ENCODE measurements around the gene SPATA3. TPM values are rescaled to one million over a fixed set of nuclear protein-coding genes. Genes with fewer than 3 reads are reported as not detected.
"Not testable (repeated sequence)": the region's sequence is repeated elsewhere in the genome, so short reads cannot be mapped to it uniquely, and the experiment has no call there.

Gene SPATA3
- polyA plus RNA-seq, 3 donors from 2014 or later: not detected

DNA sequence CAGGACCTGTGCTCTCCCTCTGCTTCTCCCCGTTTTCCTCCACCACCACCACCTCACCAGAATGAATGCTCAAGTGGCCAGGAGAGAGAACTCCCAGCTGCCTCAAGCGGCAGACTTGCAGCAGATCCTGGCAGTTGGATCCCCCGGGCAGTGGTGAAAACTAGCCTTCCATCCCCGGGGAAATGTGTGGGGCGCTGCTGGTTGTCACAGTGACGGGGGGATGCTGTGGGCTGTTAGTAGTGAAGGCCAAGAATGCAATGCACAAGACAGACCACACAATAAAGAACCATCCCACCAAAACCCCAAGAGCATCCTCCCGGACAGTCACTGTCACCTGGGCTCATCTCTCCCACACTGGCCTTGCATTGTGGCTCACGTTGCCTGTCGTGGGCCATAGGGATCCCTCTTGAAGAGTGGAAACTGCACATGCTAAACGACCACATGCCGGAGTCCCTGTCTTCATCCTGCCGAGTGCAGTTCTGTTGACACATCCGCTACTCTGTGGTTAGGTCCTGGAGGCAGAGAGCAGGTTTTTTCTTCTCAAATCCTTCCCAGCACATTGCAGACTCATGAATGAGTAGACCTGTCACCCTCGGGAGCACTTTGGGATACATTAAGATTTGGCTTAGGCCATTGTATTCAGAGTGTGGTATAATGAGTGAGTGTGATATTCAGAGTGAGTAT lies 13.5 kb downstream of the SPATA3 start:
- H3K4me3 Mint-ChIP-seq: no peak overlapping the region
- DNase-seq: no peak
- peaks cover 8 to 12% (median 11%) of the 10 kb centered on the region in 3 donors for H3K27me3 Mint-ChIP-seq (ENCODE audit: low read depth in 3 of 3)
- H3K27ac Mint-ChIP-seq: peak overlapping the region in 1 of 6 donors; percentile 26
- no peaks in the 10 kb centered on the region for H3K4me1 Mint-ChIP-seq
- peaks cover 0 to 8% (median 2%) of the 10 kb centered on the region in 6 donors for H3K9me3 Mint-ChIP-seq
- peaks cover 4 to 6% (median 6%) of the 10 kb centered on the region in 3 donors for H3K36me3 Mint-ChIP-seq

DNA sequence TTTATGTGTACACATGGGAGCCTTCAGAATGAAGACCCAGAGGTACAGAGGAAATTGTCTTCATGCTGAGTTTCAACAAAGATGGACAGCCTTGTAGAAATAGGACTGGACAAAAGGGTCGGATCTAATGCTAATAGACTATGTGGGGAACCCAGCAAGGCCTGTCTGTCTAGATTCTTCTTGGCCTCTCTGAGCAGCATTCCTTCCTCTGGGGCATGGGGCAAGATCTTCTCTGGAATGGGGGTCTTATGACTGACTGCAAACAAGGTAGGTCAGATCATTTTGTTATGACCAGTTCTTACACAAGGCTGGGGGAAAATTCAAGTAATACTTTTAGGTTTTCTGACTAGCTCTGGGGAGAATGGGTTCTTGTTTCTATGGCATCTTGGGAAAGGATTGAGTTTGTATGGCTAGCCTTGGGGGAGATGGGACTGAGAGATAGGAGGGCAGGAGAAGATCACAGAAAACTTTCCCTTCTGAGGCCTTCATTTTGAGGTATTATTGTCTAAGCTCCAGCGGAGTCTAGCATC lies 14.3 kb downstream of the SPATA3 start:
- H3K4me3 Mint-ChIP-seq: no peak overlapping the region
- peaks cover 3 to 5% (median 4%) of the 10 kb centered on the region in 3 donors for H3K36me3 Mint-ChIP-seq
- no peaks in the 10 kb centered on the region for H3K4me1 Mint-ChIP-seq
- H3K27ac Mint-ChIP-seq: no peak overlapping the region
- H3K9me3 Mint-ChIP-seq: peaks cover 0 to 5% (median 2%) of the 10 kb centered on the region in 6 donors
- H3K27me3 Mint-ChIP-seq (ENCODE audit: low read depth in 3 of 3): peaks cover 10 to 12% (median 11%) of the 10 kb centered on the region in 3 donors
- no peak for DNase-seq

DNA sequence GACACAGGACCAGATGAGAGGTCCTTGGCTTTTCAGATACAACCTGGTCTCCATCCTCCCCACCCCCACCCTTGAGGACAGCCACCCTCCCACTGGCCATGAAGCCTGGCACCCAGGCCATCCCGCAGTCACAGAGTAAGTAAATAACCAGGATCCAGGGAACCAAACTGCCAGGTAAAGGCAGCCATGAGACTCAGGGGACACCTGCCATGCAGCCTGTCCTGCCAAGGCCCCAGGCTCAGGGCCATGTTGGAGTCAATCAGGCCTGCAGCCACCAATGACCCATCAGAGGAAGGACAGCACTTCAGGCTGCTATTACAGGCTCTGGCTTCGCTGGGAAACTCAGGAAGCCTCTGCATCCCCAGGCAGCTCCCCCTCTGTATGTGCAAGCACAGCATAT lies 15.6 kb downstream of the SPATA3 start:
- Mint-ChIP-seq H3K36me3 (no peaks in the 10 kb centered on the region), H3K4me1 (no peaks in the 10 kb centered on the region), H3K9me3 (peaks cover 0 to 2% (median 0%) of the 10 kb centered on the region in 6 donors), H3K27ac (peak overlapping the region in 1 of 6 donors; percentile 19), H3K4me3 (no peak overlapping the region), H3K27me3 (ENCODE audit: low read depth in 3 of 3) (peaks cover 6 to 13% (median 12%) of the 10 kb centered on the region in 3 donors)
- no peak for DNase-seq

DNA sequence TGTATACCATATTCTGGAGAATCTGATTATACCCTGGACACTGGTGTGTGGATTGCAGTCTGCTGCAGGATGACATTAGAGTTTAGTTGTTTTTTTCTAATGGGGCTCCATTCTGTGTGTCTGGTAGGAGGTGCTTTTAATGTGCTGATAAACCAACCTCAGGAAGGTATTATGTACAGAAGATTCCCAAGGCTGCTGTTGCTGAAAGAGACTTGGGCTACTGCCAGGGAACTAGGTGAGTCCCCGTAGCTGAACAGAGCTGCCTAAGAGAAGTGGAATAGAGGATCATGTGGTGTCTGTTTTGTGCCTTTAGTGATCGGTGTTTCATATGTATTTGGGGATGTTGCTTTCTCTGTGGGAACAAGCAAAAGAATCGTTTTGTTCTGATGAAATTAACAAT lies 16.5 kb downstream of the SPATA3 start:
- Mint-ChIP-seq H3K9me3 (no peaks in the 10 kb centered on the region), H3K27ac (no peak overlapping the region), H3K36me3 (no peaks in the 10 kb centered on the region), H3K27me3 (ENCODE audit: low read depth in 3 of 3) (peaks cover 6 to 12% (median 8%) of the 10 kb centered on the region in 3 donors), H3K4me3 (no peak overlapping the region), H3K4me1 (no peaks in the 10 kb centered on the region)
- no peak for DNase-seq

DNA sequence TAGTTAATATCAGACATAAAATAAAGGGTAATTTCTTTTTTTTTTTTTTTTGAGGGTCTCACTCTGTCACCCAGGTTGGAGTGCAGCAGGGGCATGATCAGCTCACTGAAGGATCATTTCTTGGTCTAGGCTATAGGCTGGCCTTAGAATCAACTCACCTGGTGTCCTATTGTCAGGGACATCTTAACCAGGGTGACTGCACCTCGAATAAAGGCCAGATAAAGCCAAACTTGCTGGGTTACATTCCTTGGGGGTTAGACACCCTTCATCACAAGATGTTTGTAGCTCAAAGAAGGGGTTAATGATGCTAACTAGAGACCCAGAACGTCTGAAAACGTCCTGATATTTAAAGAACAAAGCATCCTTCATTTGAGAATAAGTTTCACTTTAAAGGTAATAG lies 17.9 kb downstream of the SPATA3 start:
- no peak overlapping the region for H3K27ac Mint-ChIP-seq
- H3K36me3 Mint-ChIP-seq: no peaks in the 10 kb centered on the region
- no peaks in the 10 kb centered on the region for H3K4me1 Mint-ChIP-seq
- H3K4me3 Mint-ChIP-seq: no peak overlapping the region
- peaks cover 3 to 12% (median 9%) of the 10 kb centered on the region in 3 donors for H3K27me3 Mint-ChIP-seq (ENCODE audit: low read depth in 3 of 3)
- no peak for DNase-seq
- H3K9me3 Mint-ChIP-seq: no peaks in the 10 kb centered on the region

DNA sequence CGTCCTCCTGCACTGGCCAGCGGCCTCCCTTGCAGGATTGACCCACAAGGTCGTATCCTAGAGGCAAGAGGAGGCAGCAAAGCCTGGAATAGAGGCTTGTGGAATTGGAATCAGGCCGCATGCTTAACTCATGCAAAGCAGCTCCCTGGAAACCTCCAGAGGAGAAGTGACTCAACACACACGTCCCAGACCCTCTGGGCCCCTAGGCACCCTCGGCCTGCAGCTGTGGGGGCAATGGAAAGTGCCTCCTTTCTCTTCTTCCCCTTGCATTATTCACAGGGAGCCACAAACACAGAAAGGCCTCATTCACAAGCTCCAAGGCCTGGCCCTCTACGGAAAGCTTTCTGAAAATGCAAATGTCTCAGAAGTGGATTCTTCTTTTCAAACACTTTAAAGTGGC lies 19.6 kb downstream of the SPATA3 start:
- DNase-seq: no peak
- Mint-ChIP-seq H3K36me3 (peaks cover 0 to 5% (median 0%) of the 10 kb centered on the region in 3 donors), H3K9me3 (no peaks in the 10 kb centered on the region), H3K27ac (no peak overlapping the region), H3K4me3 (no peak overlapping the region), H3K4me1 (no peaks in the 10 kb centered on the region), H3K27me3 (ENCODE audit: low read depth in 3 of 3) (peaks cover 3 to 14% (median 10%) of the 10 kb centered on the region in 3 donors)

DNA sequence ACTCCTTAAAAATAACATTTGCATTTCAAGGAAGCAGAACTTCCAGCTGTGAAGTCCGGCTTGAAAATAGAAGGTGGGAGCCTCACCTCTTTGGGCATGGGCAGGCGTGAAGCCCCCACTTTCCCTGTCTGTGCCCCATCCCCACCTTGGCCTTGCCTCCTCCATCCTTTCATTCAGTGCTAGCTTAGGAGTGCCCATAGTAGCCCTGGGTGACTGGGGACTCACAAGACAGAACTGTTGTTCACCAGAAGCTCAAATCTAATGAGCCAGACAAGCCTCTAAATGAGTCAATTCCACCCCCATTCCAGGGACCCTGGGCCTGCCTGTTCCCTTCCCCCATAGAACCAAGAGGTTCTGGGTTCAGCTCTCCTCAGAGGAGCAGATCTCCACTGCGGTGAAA lies 20.0 kb downstream of the SPATA3 start:
- H3K27me3 Mint-ChIP-seq (ENCODE audit: low read depth in 3 of 3): peaks cover 3 to 14% (median 10%) of the 10 kb centered on the region in 3 donors
- no peaks in the 10 kb centered on the region for H3K4me1 Mint-ChIP-seq
- no peak for DNase-seq
- peaks cover 0 to 5% (median 0%) of the 10 kb centered on the region in 3 donors for H3K36me3 Mint-ChIP-seq
- no peaks in the 10 kb centered on the region for H3K9me3 Mint-ChIP-seq
- no peak overlapping the region for H3K4me3 Mint-ChIP-seq
- H3K27ac Mint-ChIP-seq: no peak overlapping the region

DNA sequence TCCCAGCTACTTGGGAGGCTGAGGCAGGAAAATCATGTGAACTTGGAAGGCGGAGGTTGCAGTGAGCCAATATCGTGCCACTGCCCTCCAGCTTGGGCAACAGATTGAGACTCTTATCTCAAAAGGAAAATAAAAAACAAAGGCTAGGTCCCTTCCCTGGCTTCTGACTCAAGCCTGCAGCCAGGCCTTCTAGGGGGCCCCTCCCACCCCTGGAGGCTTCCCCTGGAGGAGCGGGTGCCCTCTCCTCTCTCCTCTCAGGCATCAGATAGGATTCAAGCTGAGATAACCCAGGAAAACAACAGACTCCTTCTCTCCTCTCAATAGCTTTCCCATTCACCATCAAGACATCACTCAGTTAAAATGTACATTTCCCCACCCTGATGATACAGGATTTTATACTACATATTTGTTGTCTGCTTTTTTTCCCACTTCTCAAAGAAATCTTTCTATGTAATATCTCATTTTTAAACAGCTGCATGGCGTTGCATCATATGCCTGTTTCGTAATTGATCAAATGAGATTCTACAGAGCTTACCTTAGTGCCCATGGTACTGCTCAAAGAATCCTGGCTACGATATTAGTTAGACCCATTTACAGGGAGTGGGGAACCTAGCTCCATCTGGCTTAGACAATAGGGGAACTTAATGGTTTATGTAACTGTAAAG lies 20.8 kb downstream of the SPATA3 start:
- no peaks in the 10 kb centered on the region for H3K9me3 Mint-ChIP-seq
- no peak for DNase-seq
- H3K27me3 Mint-ChIP-seq (ENCODE audit: low read depth in 3 of 3): peaks cover 3 to 14% (median 7%) of the 10 kb centered on the region in 3 donors
- no peak overlapping the region for H3K27ac Mint-ChIP-seq
- no peak overlapping the region for H3K4me3 Mint-ChIP-seq
- H3K36me3 Mint-ChIP-seq: peaks cover 0 to 5% (median 0%) of the 10 kb centered on the region in 3 donors
- no peaks in the 10 kb centered on the region for H3K4me1 Mint-ChIP-seq

DNA sequence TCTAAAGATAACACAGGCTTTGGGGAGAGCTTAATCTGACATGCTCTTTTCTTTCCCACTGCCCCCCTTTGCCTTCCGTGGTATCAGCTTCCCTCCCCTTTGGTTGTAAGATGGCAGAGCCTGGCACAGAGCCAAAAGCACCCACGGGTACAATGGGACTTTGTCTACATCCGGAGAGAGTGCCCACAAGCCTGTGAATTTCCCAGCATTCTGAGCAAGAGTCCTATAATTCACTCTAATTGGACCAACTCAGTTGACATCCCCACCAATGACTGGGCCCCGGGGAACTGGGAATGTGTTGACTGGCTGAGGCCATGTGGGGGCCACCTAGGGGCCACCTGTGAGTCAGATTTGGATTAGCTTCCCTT lies 21.3 kb downstream of the SPATA3 start:
- Mint-ChIP-seq H3K4me3 (no peak overlapping the region), H3K36me3 (peaks cover 0 to 5% (median 0%) of the 10 kb centered on the region in 3 donors), H3K4me1 (no peaks in the 10 kb centered on the region), H3K9me3 (no peaks in the 10 kb centered on the region), H3K27ac (no peak overlapping the region), H3K27me3 (ENCODE audit: low read depth in 3 of 3) (peaks cover 3 to 14% (median 7%) of the 10 kb centered on the region in 3 donors)
- no peak for DNase-seq

DNA sequence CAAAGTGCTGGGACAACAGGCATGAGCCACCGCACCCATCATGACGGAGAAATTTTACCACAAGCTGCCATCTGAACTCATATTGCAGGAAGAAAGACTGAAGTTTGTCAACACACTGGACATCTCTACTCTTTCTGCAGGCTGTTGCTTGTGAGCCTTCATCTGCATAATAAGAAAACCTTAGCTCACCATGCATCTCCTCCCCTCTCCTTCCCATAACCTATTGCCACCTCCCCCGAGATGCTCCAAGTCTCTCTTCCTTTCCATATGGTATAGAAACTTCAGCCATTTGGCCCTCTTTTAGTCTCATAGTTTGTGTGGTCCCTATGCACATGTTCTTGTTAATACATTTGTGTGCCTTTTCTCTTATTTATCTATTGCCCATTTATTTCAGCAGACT lies 22.3 kb downstream of the SPATA3 start:
- H3K36me3 Mint-ChIP-seq: peaks cover 0 to 5% (median 0%) of the 10 kb centered on the region in 3 donors
- no peak for DNase-seq
- no peak overlapping the region for H3K4me3 Mint-ChIP-seq
- H3K27ac Mint-ChIP-seq: no peak overlapping the region
- no peaks in the 10 kb centered on the region for H3K4me1 Mint-ChIP-seq
- H3K9me3 Mint-ChIP-seq: no peaks in the 10 kb centered on the region
- H3K27me3 Mint-ChIP-seq (ENCODE audit: low read depth in 3 of 3): peaks cover 3 to 11% (median 10%) of the 10 kb centered on the region in 3 donors

DNA sequence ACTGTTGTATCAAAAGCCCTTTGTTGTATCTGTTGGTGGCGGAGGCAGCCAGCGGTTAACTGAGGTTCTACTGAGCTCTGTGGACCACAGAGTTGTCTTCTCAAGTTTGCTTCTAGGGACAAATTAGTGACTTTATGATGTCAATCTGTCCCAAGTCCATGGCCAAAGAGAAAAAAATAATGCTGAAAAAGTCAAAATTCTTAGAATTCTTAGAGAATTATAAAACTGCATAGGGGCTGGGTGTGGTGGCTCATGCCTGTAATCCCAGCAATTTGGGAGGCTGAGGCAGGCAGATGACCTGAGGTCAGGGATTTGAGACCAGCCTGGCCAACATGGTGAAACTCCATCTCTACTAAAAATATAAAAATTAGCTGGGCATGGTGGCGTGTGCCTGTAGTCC lies 29.1 kb downstream of the SPATA3 start:
- not testable (repeated sequence) for H3K36me3 Mint-ChIP-seq, H3K4me3 Mint-ChIP-seq, H3K4me1 Mint-ChIP-seq, H3K9me3 Mint-ChIP-seq, DNase-seq, H3K27ac Mint-ChIP-seq
- peaks cover 3 to 11% (median 9%) of the 10 kb centered on the region in 3 donors for H3K27me3 Mint-ChIP-seq (ENCODE audit: low read depth in 3 of 3)

DNA sequence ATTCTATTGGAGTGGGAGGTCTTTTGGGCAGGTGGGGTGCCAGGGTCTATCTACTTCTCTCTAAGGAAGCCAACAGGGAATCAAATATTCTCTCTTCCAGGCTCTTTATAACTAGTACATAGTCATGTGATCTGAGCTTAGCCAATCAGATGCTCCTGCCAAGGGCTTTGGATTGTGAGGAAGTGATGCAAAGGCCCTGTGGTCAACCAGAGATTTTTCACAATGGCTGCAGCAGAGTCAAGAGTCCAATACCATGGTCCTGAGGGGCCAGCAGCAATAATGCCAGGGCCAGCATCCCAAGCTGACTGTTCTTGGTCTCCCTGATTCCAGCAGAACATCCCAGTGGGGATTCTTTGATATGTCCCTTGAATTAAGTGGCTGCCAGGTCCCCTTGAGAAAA lies 33.0 kb downstream of the SPATA3 start:
- Mint-ChIP-seq H3K4me1 (no peaks in the 10 kb centered on the region), H3K4me3 (no peak overlapping the region), H3K36me3 (no peaks in the 10 kb centered on the region), H3K27ac (no peak overlapping the region), H3K27me3 (ENCODE audit: low read depth in 3 of 3) (peaks cover 13 to 26% (median 15%) of the 10 kb centered on the region in 3 donors), H3K9me3 (no peaks in the 10 kb centered on the region)
- no peak for DNase-seq

DNA sequence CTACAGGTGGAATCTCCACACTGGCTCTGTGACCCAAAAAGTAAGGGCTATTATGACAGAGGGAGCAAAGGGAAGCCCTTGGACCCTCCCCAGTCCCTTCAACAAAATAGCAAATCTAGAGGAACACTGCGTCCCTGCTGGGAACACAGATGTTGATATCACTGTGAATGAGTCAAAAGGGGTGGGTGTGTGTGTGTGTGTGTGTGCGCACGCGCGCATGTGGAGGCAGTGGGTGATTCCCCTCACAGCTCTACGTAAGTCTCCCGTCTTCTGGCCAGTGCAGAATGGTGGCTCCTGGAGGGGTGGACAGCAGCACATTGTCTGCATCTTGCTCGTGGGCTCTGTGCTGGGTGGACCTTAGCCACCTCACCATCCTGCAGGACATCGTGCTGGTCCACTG lies 33.6 kb downstream of the SPATA3 start:
- no peak for DNase-seq
- Mint-ChIP-seq H3K36me3 (no peaks in the 10 kb centered on the region), H3K27ac (no peak overlapping the region), H3K9me3 (no peaks in the 10 kb centered on the region), H3K4me3 (no peak overlapping the region), H3K27me3 (ENCODE audit: low read depth in 3 of 3) (peaks cover 15 to 28% (median 17%) of the 10 kb centered on the region in 3 donors), H3K4me1 (no peaks in the 10 kb centered on the region)

DNA sequence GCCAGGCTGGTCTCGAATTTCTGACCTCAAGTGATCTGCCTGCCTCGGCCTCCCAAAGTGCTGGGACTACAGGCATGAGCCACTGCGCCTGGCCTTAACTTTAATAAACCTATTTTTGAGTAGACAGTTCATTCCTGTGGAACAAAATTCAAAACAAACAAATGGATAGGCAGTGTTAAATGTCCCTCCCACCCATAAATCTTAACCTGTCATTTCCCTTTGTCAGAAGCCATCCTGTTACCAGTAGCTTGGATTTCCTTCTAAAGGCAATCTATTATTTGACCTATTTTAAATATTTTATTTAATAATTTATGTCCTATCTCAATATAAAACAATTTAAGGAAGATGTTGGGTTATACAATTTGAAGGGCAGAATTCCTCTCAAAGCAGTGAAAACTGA lies 34.8 kb downstream of the SPATA3 start:
- Mint-ChIP-seq H3K9me3 (no peaks in the 10 kb centered on the region), H3K4me1 (no peaks in the 10 kb centered on the region), H3K4me3 (no peak overlapping the region), H3K27ac (no peak overlapping the region), H3K36me3 (no peaks in the 10 kb centered on the region), H3K27me3 (ENCODE audit: low read depth in 3 of 3) (peaks cover 17 to 26% (median 21%) of the 10 kb centered on the region in 3 donors)
- no peak for DNase-seq

Data from immature natural killer cell (primary cell).